ENCODE measurements around the gene POT1.

Gene POT1

DNA sequence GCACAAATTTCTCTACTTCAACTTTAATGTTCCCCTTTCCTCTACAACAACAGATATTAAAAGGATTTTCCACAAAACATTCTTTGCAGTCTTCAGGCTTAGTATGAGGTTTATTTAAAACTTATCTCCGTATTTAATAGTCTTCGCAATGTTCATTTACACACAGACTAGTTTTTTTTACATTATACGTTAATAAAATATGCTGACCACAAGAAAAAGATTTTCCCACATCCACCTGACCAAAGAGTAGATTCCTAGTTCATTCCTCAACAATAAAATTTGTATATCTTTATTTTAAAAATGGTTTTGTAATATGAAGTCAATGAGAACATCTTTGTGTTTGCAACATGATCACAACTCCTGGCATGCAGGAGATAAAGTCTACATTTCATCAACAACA, 42.4 kb downstream of the POT1 start:
- TF ChIP-seq CTCF (IDR thresholded peaks at IDR 0.05; ENCODE audit: low read depth, low read length), result no peak

GRCh38 chr7:124881981-124882380, 47.6 kb downstream of the POT1 start:
- no peak overlapping the region for H3K4me3 ChIP-seq (ENCODE audit: low read depth, low read length)
- TF ChIP-seq CTCF (IDR thresholded peaks at IDR 0.05; ENCODE audit: low read depth, low read length), result no peak

More for the DNA sequence above, 42.4 kb downstream of the POT1 start:
- H3K4me3 ChIP-seq (ENCODE audit: low read depth, low read length), result no peak overlapping the region

- no peak overlapping the region for H3K4me3 ChIP-seq (ENCODE audit: low read depth, low read length)
- TF ChIP-seq CTCF (IDR thresholded peaks at IDR 0.05; ENCODE audit: low read depth, low read length), result no peak
Measured at GRCh38 chr7:124879771-124880170, 49.9 kb downstream of the POT1 start.

- no peak for TF ChIP-seq CTCF (IDR thresholded peaks at IDR 0.05; ENCODE audit: low read depth, low read length)
- H3K4me3 ChIP-seq (ENCODE audit: low read depth, low read length), result no peak overlapping the region
Measured at GRCh38 chr7:124879103-124879502, 50.5 kb downstream of the POT1 start.

DNA sequence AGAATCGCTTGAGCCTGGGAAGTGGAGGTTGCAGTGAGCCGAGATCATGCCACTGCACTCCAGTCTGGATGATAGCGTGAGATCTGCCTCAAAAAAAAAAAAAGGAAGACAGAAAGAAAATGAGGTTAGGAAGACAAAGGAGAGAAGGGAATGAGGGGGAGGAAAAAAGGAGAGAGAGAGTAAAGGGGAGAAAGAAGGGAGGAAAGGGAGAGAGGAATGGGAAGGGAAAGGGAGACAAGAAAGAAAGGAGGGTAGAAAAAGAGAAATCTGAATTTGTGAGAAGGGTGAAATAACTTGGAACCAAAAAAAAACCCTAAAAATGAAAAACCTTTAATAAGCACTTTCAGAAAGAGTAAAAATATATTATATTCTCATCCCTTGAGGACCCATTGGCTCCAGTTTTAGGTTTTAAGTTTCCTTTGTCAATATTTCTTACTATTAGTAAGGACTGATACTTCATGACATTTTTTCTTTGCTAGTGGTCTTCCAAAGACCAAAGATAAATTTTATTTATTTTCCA, 54.9 kb downstream of the POT1 start:
- no peak for TF ChIP-seq CTCF (IDR thresholded peaks at IDR 0.05; ENCODE audit: low read depth, low read length)

GRCh38 chr7:124857672-124858235, 71.9 kb downstream of the POT1 start:
- H3K4me3 ChIP-seq (ENCODE audit: low read depth, low read length), result no peak overlapping the region
- no peak for TF ChIP-seq CTCF (IDR thresholded peaks at IDR 0.05; ENCODE audit: low read depth, low read length)

More for the DNA sequence above, 54.9 kb downstream of the POT1 start:
- no peak overlapping the region for H3K4me3 ChIP-seq (ENCODE audit: low read depth, low read length)

GRCh38 chr7:124856299-124856888, 73.2 kb downstream of the POT1 start:
- no peak overlapping the region for H3K4me3 ChIP-seq (ENCODE audit: low read depth, low read length)
- peak; percentile 31; the same call in 1 of the 2 replicates for TF ChIP-seq CTCF (IDR thresholded peaks at IDR 0.05; ENCODE audit: low read depth, low read length)

Measured in WI38 (cell line).